ENCODE results near the gene NRN1. TPM values are rescaled to one million over a fixed set of nuclear protein-coding genes. Genes with fewer than 3 reads are reported as not detected.

Gene NRN1
- total RNA-seq, 1 donor from 2014 or later, result 56.3 TPM

- DNase-seq, result peak; percentile 23
These were observed 4.5 kb downstream of the NRN1 start for GRCh38 chr6:6002005-6002847.

- no peak for DNase-seq
These were observed 5.3 kb downstream of the NRN1 start for GRCh38 chr6:6001443-6001842.

GRCh38 chr6:5999688-6000608 is 6.8 kb downstream of the NRN1 start:
- DNase-seq, result peak; percentile 24

DNA sequence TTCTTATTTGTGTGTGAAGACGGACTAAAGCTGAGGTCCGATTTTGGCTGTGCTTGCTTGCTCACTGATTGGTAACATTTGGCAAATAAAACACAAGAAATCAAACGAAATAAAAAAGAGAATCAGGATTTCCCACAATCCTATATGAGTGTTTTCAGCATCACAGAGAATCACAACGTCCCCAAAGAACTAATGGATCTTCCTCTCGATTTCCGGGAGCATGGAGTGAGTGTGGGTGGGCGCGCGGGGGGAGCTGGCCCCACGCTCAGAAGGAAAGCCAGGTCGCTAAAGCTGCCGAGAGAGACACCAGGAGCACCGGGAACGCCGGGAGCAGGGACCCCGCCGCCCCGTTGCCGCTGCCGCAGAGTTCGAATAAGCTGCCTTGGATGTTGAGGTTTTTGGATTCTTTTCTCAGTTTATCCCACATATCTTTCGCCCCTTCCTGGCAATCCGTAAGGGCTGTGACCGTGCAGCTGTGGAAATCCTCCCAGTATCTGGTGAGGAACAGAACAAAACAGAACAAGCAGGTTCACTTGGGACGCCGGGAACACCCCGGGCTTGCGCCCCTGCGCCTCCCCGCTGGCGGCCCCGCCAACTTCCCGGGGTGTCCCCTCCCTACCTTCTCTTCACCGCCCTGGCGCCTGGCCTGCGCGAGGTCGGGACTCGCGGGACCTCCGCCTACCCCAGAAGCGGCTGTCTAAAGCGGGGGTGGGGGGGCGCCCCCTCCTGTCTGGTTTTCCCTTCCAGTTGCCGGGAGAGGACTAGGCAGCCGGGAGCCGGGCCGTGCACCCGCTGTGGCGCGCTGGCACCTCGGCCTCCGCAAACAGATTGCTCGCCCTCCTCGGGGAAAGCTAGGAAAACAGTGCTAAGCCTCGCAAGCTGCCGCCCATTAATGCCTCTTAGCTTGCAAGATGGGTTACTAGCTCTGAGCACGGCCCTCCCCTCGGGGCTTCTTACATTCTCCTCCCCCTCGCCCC is 7.7 kb downstream of the NRN1 start:
- DNase-seq, result peak; percentile 71

GRCh38 chr6:5998236-5998635 is 8.5 kb downstream of the NRN1 start:
- peak; percentile 12 for DNase-seq

DNA sequence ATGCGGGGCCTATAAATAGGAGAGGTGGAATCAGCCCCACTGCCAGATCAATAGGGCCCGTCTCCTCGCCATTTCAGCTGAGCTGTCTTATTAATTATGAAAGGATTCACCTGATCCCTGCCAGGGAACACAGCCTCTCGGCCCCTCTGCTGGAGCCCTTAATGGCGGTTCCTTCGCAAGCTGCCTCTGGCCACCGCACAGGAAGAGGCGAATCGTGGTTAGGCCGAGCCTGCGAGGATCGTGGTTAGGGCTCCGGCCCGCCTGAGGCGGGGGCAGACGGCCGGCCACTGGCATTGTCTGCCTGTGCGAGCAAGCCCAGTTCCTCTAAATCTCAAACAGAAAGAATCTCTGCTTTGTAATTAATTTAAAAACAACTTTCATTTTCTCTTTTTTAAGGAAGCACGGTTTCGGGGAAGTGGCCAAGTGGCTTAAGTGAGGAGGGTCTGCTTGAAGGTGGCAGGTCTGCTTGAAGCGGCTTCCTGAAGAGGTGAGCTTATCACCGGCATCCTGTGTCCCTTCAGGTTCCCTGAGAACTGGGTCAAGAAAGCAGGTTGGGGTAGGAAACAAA is 9.2 kb downstream of the NRN1 start:
- DNase-seq, result peak; percentile 68

GRCh38 chr6:5996714-5997419 is 9.9 kb downstream of the NRN1 start:
- DNase-seq, result peak; percentile 69

GRCh38 chr6:5995949-5996713 is 10.6 kb downstream of the NRN1 start:
- DNase-seq, result peak; percentile 88

GRCh38 chr6:5995658-5995948 is 11.1 kb downstream of the NRN1 start:
- DNase-seq, result no peak

GRCh38 chr6:5994999-5995657 is 11.6 kb downstream of the NRN1 start:
- no peak for DNase-seq

- DNase-seq, result no peak
These were observed 12.3 kb downstream of the NRN1 start for GRCh38 chr6:5994234-5994998.

- no peak for DNase-seq
These were observed 14.0 kb downstream of the NRN1 start for GRCh38 chr6:5992551-5993225.

- DNase-seq, result no peak
These were observed 15.9 kb downstream of the NRN1 start for GRCh38 chr6:5990786-5991185.

GRCh38 chr6:5989141-5989723 is 17.5 kb downstream of the NRN1 start:
- no peak for DNase-seq

GRCh38 chr6:5986861-5987260 is 19.9 kb downstream of the NRN1 start:
- no peak for DNase-seq

DNA sequence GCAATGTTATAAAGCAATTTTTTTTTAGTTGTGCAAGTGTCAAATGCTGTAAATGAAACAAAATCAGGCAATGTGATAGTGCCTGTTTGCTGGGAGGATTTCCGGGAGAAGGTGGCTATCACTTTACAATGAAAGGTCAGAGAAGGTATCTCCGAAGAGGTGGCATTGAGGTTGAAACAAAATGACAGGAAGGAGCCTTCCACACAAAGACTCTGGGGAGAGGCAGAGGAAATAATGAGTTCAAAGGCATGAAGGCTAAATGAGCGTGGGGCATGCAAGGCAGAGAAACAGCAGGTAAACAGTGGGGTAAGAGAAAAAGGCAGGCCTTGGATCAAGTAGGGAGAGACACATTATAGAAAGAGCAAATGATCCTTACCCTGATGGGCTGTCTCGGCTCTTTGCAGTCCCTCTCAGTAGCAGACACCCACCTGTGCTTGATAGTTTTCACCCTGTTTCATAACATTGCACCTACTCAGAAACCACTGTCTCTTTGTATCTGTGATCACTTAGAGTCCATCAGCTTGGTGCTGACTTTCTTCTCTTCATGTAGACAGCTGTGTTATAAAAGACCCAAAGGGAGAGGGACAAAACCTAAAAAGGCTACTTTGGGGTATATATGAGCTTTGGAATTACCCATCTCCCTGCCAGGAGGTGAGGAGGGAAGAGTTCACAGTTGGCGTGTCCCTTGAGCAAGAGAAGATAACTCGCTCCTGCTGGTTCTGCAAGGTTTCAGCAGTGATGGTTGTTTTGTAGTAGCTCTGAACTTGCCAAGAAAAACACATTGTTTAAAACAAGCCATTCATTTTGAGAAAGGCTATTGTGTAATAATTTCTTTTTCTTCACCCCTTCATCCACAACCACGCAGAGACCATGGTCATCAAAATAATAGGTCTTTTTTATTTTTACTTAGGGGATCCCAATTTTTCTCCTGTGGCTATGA is 22.3 kb downstream of the NRN1 start:
- no peak for DNase-seq
